ENCODE data around the gene TAS2R14. TPM values are rescaled to one million over a fixed set of nuclear protein-coding genes. Genes with fewer than 3 reads are reported as not detected.

TAS2R14 gene
- total RNA-seq, 4 donors from 2014 or later: 6.8 to 26.0 (median 10.3) TPM

GRCh38 chr12:10941369-10941768 is 2.3 kb upstream of the TAS2R14 start:
- no peak overlapping the region for H3K4me3 ChIP-seq (replicated peaks in 1 of 3)
- no peaks in the 10 kb centered on the region for H3K36me3 ChIP-seq
- H3K27me3 ChIP-seq: no peaks in the 10 kb centered on the region
- H3K4me1 ChIP-seq: no peaks in the 10 kb centered on the region
- H3K27ac ChIP-seq: no peak overlapping the region
- H3K9me3 ChIP-seq: no peaks in the 10 kb centered on the region
- TF ChIP-seq CTCF (IDR thresholded peaks at IDR 0.05) (no peak), POLR2A (IDR thresholded peaks at IDR 0.05) (no peak)
- DNase-seq: no peak
- intact Hi-C loops (cut with DNase I): no loop called here

GRCh38 chr12:10940389-10940788 is 1.3 kb upstream of the TAS2R14 start:
- no peak for DNase-seq
- no peaks in the 10 kb centered on the region for H3K9me3 ChIP-seq
- H3K36me3 ChIP-seq: no peaks in the 10 kb centered on the region
- no peak overlapping the region for H3K4me3 ChIP-seq (replicated peaks in 1 of 3)
- intact Hi-C loops (cut with DNase I): no loop called here
- H3K4me1 ChIP-seq: no peaks in the 10 kb centered on the region
- TF ChIP-seq CTCF (IDR thresholded peaks at IDR 0.05): no peak
- no peak for TF ChIP-seq POLR2A (IDR thresholded peaks at IDR 0.05)
- WGBS, 2 donors: 96% methylated on average over 2 of the region's 2 CpGs
- no peak overlapping the region for H3K27ac ChIP-seq
- H3K27me3 ChIP-seq: no peaks in the 10 kb centered on the region

- DNase-seq: no peak
Measured at GRCh38 chr12:10936506-10936905, 2.6 kb downstream of the TAS2R14 start.

GRCh38 chr12:10928746-10929286 is 10.2 kb downstream of the TAS2R14 start, which contains the start of gene PRH2:
Gene PRH2 (plus strand): TSS chr12:10929236. CDS start chr12:10929274, 38 bp downstream.
- Histone ChIP-seq H3K27me3 (no peaks in the 10 kb centered on the region), H3K9me3 (no peaks in the 10 kb centered on the region), H3K36me3 (no peaks in the 10 kb centered on the region), H3K4me1 (no peaks in the 10 kb centered on the region), H3K27ac (no peak within 1 kb of the TSS), H3K4me3 (replicated peaks in 1 of 3) (no peak within 1 kb of the TSS)
- WGBS, 2 donors: 94 to 95% methylated on average over 5 of the region's 5 CpGs
- TF ChIP-seq CTCF (IDR thresholded peaks at IDR 0.05) (no peak), POLR2A (IDR thresholded peaks at IDR 0.05) (no peak)
- no peak for DNase-seq
- intact Hi-C loops (cut with DNase I): no loop called here

More at GRCh38 chr12:10936506-10936905, 2.6 kb downstream of the TAS2R14 start:
- intact Hi-C loops (cut with DNase I): no loop called here
- WGBS, 2 donors: 92 to 100% methylated on average over 1 of the region's 1 CpG
- no peaks in the 10 kb centered on the region for H3K27me3 ChIP-seq
- H3K27ac ChIP-seq: no peak overlapping the region
- no peaks in the 10 kb centered on the region for H3K36me3 ChIP-seq
- no peaks in the 10 kb centered on the region for H3K9me3 ChIP-seq
- TF ChIP-seq POLR2A (IDR thresholded peaks at IDR 0.05) (no peak), CTCF (IDR thresholded peaks at IDR 0.05) (no peak)
- H3K4me3 ChIP-seq (replicated peaks in 1 of 3): no peak overlapping the region
- H3K4me1 ChIP-seq: no peaks in the 10 kb centered on the region

- Histone ChIP-seq H3K9me3 (no peaks in the 10 kb centered on the region), H3K36me3 (no peaks in the 10 kb centered on the region), H3K4me3 (replicated peaks in 1 of 3) (no peak overlapping the region), H3K4me1 (no peaks in the 10 kb centered on the region), H3K27me3 (no peaks in the 10 kb centered on the region), H3K27ac (no peak overlapping the region)
- intact Hi-C loops (cut with DNase I): no loop called here
- WGBS, 2 donors: 93 to 96% methylated on average over 5 of the region's 5 CpGs
- no peak for DNase-seq
- TF ChIP-seq CTCF (IDR thresholded peaks at IDR 0.05) (no peak), POLR2A (IDR thresholded peaks at IDR 0.05) (no peak)
Measured at GRCh38 chr12:10926269-10926668, 12.8 kb downstream of the TAS2R14 start.

All from thyroid gland (tissue), 4 donors.